ENCODE measurements around the gene CTLA4.

Gene CTLA4

GRCh38 chr2:203870941-203871340, 3.4 kb downstream of the CTLA4 start:
- no peak for DNase-seq (ENCODE audit: low read depth, low spot score)
- Histone ChIP-seq H3K4me1 (ENCODE audit: insufficient read depth, insufficient read length) (no peaks in the 10 kb centered on the region), H3K36me3 (ENCODE audit: insufficient read depth, insufficient read length, low read length) (no peaks in the 10 kb centered on the region), H3K4me3 (ENCODE audit: insufficient read length, low read depth) (no peak overlapping the region), H3K27me3 (ENCODE audit: insufficient read depth, insufficient read length) (no peaks in the 10 kb centered on the region), H3K9ac (ENCODE audit: insufficient read length, low read depth) (no peak overlapping the region), H3K9me3 (ENCODE audit: insufficient read depth, low read length) (no peaks in the 10 kb centered on the region)
- TF ChIP-seq SUZ12 (IDR thresholded peaks at IDR 0.05; ENCODE audit: extremely low read depth, insufficient read depth, insufficient read length) (no peak), YY1 (IDR thresholded peaks at IDR 0.05; ENCODE audit: insufficient read depth, insufficient read length) (no peak), ZNF274 (IDR thresholded peaks at IDR 0.05; ENCODE audit: low read depth, low read length) (no peak)

DNA sequence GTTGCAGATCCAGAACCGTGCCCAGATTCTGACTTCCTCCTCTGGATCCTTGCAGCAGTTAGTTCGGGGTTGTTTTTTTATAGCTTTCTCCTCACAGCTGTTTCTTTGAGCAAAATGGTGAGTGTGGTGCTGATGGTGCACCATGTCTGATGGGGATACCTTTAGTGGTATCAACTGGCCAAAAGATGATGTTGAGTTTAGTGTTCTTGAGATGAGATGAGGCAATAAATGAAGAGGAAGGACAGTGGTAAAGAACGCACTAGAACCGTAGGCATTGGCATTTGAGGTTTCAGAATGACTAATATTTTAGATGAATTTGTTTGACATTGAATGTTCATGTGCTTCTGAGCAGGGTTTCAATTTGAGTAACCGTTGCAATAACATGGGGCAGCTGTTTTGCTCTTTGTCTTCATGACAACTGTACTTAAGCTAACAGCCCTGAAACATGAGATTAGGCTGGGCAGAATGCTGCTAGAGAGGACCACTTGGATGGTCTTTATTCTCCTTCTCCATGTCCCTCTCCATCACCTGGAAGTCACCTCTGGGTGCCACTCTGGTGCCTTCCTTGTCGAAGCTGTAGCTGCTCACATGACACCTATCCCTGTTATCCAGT, 3.9 kb downstream of the CTLA4 start:
- H3K9me3 ChIP-seq (ENCODE audit: insufficient read depth, low read length): no peaks in the 10 kb centered on the region
- no peaks in the 10 kb centered on the region for H3K4me1 ChIP-seq (ENCODE audit: insufficient read depth, insufficient read length)
- DNase-seq (ENCODE audit: low read depth, low spot score): no peak
- H3K4me3 ChIP-seq (ENCODE audit: insufficient read length, low read depth): no peak overlapping the region
- H3K36me3 ChIP-seq (ENCODE audit: insufficient read depth, insufficient read length, low read length): no peaks in the 10 kb centered on the region
- no peaks in the 10 kb centered on the region for H3K27me3 ChIP-seq (ENCODE audit: insufficient read depth, insufficient read length)
- TF ChIP-seq ZNF274 (IDR thresholded peaks at IDR 0.05; ENCODE audit: low read depth, low read length): no peak
- no peak for TF ChIP-seq YY1 (IDR thresholded peaks at IDR 0.05; ENCODE audit: insufficient read depth, insufficient read length)
- no peak for TF ChIP-seq SUZ12 (IDR thresholded peaks at IDR 0.05; ENCODE audit: extremely low read depth, insufficient read depth, insufficient read length)
- H3K9ac ChIP-seq (ENCODE audit: insufficient read length, low read depth): no peak overlapping the region

- TF ChIP-seq ZNF274 (IDR thresholded peaks at IDR 0.05; ENCODE audit: low read depth, low read length): no peak
- no peak for TF ChIP-seq YY1 (IDR thresholded peaks at IDR 0.05; ENCODE audit: insufficient read depth, insufficient read length)
- no peak for TF ChIP-seq SUZ12 (IDR thresholded peaks at IDR 0.05; ENCODE audit: extremely low read depth, insufficient read depth, insufficient read length)
- no peaks in the 10 kb centered on the region for H3K4me1 ChIP-seq (ENCODE audit: insufficient read depth, insufficient read length)
- H3K9ac ChIP-seq (ENCODE audit: insufficient read length, low read depth): no peak overlapping the region
- H3K36me3 ChIP-seq (ENCODE audit: insufficient read depth, insufficient read length, low read length): no peaks in the 10 kb centered on the region
- no peaks in the 10 kb centered on the region for H3K9me3 ChIP-seq (ENCODE audit: insufficient read depth, low read length)
- no peak for DNase-seq (ENCODE audit: low read depth, low spot score)
- no peaks in the 10 kb centered on the region for H3K27me3 ChIP-seq (ENCODE audit: insufficient read depth, insufficient read length)
- no peak overlapping the region for H3K4me3 ChIP-seq (ENCODE audit: insufficient read length, low read depth)
These were observed 5.9 kb downstream of the CTLA4 start for GRCh38 chr2:203873461-203873860.

- H3K4me1 ChIP-seq (ENCODE audit: insufficient read depth, insufficient read length): no peaks in the 10 kb centered on the region
- DNase-seq (ENCODE audit: low read depth, low spot score): peak; percentile 6
- H3K9me3 ChIP-seq (ENCODE audit: insufficient read depth, low read length): no peaks in the 10 kb centered on the region
- no peaks in the 10 kb centered on the region for H3K27me3 ChIP-seq (ENCODE audit: insufficient read depth, insufficient read length)
- no peak overlapping the region for H3K9ac ChIP-seq (ENCODE audit: insufficient read length, low read depth)
- TF ChIP-seq YY1 (IDR thresholded peaks at IDR 0.05; ENCODE audit: insufficient read depth, insufficient read length) (no peak), SUZ12 (IDR thresholded peaks at IDR 0.05; ENCODE audit: extremely low read depth, insufficient read depth, insufficient read length) (no peak), ZNF274 (IDR thresholded peaks at IDR 0.05; ENCODE audit: low read depth, low read length) (no peak)
- H3K4me3 ChIP-seq (ENCODE audit: insufficient read length, low read depth): no peak overlapping the region
- no peaks in the 10 kb centered on the region for H3K36me3 ChIP-seq (ENCODE audit: insufficient read depth, insufficient read length, low read length)
These were observed 6.5 kb downstream of the CTLA4 start for GRCh38 chr2:203873921-203874631.

GRCh38 chr2:203875471-203875870, 7.9 kb downstream of the CTLA4 start:
- TF ChIP-seq YY1 (IDR thresholded peaks at IDR 0.05; ENCODE audit: insufficient read depth, insufficient read length) (no peak), SUZ12 (IDR thresholded peaks at IDR 0.05; ENCODE audit: extremely low read depth, insufficient read depth, insufficient read length) (no peak), ZNF274 (IDR thresholded peaks at IDR 0.05; ENCODE audit: low read depth, low read length) (no peak)
- Histone ChIP-seq H3K9ac (ENCODE audit: insufficient read length, low read depth) (no peak overlapping the region), H3K9me3 (ENCODE audit: insufficient read depth, low read length) (no peaks in the 10 kb centered on the region), H3K36me3 (ENCODE audit: insufficient read depth, insufficient read length, low read length) (no peaks in the 10 kb centered on the region), H3K27me3 (ENCODE audit: insufficient read depth, insufficient read length) (no peaks in the 10 kb centered on the region), H3K4me3 (ENCODE audit: insufficient read length, low read depth) (no peak overlapping the region), H3K4me1 (ENCODE audit: insufficient read depth, insufficient read length) (no peaks in the 10 kb centered on the region)
- no peak for DNase-seq (ENCODE audit: low read depth, low spot score)

DNA sequence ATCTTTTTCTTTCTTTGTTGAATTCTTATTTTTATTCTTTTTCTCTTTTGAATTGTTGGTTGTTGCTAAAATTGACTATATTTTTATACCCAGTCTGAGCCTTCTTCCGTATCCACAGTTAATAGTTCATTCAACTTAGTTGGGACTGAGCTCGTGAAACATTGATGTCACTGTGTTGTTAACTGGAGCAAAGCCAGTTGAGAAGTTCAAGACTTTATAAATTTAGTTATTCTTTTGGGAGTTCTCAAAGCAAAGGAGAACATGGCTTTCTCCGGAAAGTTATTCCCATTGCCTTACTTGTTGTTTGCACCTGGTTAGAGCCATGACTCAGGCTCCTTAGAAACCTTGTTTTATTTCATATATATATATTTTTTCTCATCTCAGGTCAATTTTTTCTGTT, 8.8 kb downstream of the CTLA4 start:
- TF ChIP-seq SUZ12 (IDR thresholded peaks at IDR 0.05; ENCODE audit: extremely low read depth, insufficient read depth, insufficient read length) (no peak), YY1 (IDR thresholded peaks at IDR 0.05; ENCODE audit: insufficient read depth, insufficient read length) (no peak), ZNF274 (IDR thresholded peaks at IDR 0.05; ENCODE audit: low read depth, low read length) (no peak)
- Histone ChIP-seq H3K9ac (ENCODE audit: insufficient read length, low read depth) (no peak overlapping the region), H3K9me3 (ENCODE audit: insufficient read depth, low read length) (no peaks in the 10 kb centered on the region), H3K36me3 (ENCODE audit: insufficient read depth, insufficient read length, low read length) (no peaks in the 10 kb centered on the region), H3K4me3 (ENCODE audit: insufficient read length, low read depth) (no peak overlapping the region), H3K27me3 (ENCODE audit: insufficient read depth, insufficient read length) (no peaks in the 10 kb centered on the region), H3K4me1 (ENCODE audit: insufficient read depth, insufficient read length) (no peaks in the 10 kb centered on the region)
- DNase-seq (ENCODE audit: low read depth, low spot score): no peak

DNA sequence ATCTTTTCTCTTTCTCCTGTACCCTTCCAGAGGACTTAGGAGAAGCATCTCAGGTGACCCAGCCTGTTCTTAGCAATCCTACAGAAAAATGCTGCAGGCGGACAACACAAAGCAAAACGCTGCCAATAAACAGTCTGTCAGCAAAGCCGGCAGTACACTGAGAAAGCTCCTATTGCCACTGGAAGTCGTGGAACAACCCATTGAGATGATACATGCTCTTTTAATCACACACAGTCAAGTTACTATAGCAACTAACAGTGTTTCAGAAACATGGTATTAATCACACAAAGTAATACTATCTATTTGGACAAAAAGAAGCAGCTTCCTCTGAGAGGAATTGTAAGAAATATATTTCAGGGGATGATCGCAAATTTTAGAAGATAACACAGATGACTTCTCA, 10.5 kb downstream of the CTLA4 start:
- no peak for TF ChIP-seq ZNF274 (IDR thresholded peaks at IDR 0.05; ENCODE audit: low read depth, low read length)
- Histone ChIP-seq H3K27me3 (ENCODE audit: insufficient read depth, insufficient read length) (no peaks in the 10 kb centered on the region), H3K36me3 (ENCODE audit: insufficient read depth, insufficient read length, low read length) (no peaks in the 10 kb centered on the region), H3K4me1 (ENCODE audit: insufficient read depth, insufficient read length) (no peaks in the 10 kb centered on the region), H3K4me3 (ENCODE audit: insufficient read length, low read depth) (no peak overlapping the region), H3K9ac (ENCODE audit: insufficient read length, low read depth) (no peak overlapping the region), H3K9me3 (ENCODE audit: insufficient read depth, low read length) (no peaks in the 10 kb centered on the region)
- DNase-seq (ENCODE audit: low read depth, low spot score): no peak
